HG02623 (cell line): ENCODE data around the gene BLVRB.
"Not testable (repeated sequence)": the region's sequence is repeated elsewhere in the genome, so short reads cannot be mapped to it uniquely, and the experiment has no call there.

Experiments
- ATAC-seq: cut with Tn5 transposase; IDR thresholded peaks from one replicate; pipeline ENCODE4 v1.9.1; 2021; ENCODE audit warnings: moderate library complexity; ENCODE audit not compliant: unreplicated experiment

Gene BLVRB

DNA sequence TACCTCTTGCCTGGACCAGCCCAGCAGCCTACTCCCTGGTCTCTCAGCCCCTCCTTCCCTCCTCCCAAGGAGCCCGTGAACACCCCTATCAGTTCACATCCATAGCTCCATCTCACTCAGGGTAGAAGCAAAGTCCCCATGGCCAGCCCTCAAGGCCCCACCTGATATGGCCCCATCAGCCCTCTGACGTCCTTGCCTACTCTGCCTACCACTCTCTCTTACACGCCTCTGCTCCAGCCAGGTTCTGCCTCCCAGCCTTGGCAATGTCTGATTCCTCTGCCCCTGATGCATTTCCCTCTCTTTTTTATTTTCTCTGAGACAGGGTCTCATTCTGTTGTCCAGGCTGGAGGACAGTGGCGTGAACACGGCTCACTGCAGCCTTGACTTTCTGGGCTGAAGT, 13.5 kb downstream of the BLVRB start:
- ATAC-seq: no peak

DNA sequence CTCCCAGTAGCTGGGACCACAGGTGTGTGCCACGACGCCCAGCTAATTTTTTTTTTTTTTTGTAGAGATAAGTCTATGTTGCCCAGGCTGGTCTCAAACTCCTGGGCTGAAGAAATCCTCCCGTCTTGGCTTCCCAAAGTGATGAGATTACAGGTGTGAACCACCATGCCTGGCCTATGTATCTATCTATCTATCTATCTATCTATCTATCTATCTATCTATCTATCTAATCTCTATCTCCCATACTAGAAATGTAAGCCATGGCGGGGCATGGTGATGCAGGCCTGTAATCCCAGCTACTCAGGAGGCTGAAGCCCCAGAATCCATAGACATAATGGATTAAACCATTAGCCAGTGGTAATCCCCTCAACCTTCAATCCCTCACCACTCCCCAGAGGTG, 14.9 kb downstream of the BLVRB start:
- ATAC-seq: no peak

DNA sequence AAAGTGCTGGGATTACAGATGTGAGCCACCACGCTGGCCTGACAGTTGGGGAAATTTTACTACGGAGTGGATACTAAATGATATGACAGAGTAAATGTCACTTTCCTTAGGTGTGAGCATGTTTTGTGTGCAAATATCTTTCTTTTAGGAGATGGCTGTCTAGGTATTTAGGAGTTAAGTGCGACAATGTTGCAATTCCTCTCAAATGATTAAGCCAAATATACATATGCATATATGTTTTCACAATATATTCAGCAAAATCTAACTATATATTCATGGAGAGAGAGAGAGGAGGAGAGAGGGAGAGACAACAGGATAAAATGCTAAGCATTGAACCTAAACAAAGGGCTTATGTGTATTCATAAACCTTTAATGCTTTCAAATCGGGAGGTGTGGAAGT, 16.0 kb downstream of the BLVRB start:
- ATAC-seq: no peak

DNA sequence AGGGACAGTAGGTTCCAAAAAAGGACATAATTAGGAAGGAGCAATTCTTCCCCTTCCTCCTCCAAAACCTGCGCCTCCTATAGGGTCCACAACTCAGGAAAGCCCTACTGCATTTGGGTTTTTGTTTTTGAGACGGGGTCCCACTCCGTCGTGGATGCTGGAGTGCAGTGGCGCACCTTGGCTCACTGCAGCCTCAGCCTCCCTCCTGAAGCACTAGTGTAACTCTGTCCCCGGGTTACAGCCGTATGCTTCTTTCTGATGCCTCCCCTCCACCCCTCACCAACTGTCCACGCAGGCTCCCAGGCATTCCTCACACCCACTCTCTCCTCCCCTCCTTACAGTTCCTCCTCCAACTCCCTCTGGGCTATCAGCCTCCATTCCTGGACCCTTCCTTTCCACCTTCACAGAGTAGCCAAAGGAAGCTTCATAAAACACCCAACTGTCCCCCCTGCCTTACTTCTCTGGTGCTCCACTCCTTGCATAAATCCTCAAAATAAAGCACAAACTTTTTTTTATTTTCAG, 19.2 kb downstream of the BLVRB start:
- no peak for ATAC-seq

DNA sequence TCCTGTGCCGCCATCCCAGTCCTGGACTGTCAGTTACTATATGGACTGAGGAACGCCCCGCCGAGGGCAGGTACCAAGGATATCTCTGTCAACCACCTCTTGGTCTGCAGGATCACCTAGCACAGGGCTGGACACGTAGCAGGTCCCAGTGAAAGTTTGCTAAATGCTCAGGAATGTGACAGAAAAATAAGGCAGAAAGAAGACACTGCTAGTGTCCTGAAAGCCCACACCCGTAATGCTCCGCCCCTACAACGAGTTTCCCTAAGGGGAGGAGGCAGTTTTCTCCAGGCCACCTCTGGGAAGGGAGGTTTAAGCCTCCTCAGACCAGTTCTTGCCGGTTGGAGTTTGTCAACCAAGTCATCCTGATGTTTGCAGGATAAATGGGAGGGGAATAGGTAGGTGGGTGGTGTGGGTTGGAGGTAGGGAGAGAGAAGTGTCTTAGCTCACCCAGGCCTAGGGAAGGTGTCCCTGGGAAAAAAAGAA, 19.7 kb downstream of the BLVRB start:
- no peak for ATAC-seq

DNA sequence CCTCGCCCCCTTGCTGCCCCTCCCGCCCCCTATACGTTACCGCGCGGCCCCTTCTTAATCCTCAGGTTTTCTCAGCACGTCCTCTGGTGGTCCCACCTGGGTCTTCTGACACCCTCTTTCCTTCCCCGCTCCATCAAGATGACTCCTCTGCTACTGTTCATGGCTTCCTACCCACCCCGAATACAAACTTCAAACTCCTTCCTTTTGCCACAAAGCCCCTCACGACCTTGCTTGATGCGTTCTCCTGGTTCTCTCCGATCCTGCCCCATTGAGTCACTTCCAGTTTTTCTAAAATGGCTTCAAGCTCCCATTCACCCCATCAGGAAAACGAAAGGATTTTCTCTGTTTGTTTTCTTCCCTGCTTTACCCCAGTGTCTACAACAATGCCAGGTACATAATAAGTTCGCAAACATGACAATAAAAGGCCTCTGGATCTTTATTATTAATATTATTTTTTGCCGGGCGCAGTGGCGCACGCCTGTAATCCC, 20.7 kb downstream of the BLVRB start:
- no peak for ATAC-seq

DNA sequence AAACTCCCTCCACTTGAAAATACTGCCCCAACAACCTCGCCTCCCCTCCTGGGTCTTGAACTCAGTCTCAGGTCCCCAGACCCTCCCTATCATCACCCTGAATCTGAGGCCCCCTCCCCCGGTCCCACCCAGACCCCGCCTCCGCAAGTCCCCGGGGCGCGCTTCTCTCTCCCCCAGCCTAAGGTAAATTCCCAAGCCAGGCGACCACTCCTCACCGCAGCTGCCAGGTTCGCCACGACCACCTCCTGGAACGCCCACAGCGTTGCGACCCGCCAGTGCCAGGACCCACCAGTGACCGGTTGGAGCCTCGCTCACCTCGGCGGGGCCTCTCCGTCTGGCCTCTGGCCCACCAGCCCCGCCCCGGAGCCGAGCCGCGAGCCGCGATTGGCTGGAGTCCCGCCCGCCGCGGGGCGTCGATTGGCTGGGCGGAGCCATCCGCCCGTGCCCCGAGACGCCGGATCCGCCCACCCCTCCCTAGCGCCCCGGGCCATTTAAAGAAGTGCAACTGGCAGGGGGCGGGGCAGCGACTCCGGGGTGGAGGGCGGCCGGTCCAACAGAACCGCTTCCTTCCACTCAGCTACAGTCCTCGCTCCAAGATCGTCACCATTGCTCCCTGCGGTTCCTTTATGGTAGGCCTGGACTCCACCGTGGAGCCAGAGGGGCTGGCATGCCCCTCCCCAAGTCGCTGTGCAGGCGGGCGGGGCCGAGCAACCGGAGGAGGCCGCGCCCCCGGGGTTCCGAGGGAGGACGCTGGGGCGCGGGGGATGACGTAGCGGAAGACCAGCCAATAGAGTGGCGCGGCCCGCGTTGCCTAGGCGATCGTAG, 21.3 kb downstream of the BLVRB start, which contains the start of gene SERTAD3:
Gene SERTAD3, minus strand, starts transcription at position 336 of the 825 bp plus-strand sequence. CDS start 2,255 bp downstream, outside the sequence.
- peak; percentile 61 for ATAC-seq

DNA sequence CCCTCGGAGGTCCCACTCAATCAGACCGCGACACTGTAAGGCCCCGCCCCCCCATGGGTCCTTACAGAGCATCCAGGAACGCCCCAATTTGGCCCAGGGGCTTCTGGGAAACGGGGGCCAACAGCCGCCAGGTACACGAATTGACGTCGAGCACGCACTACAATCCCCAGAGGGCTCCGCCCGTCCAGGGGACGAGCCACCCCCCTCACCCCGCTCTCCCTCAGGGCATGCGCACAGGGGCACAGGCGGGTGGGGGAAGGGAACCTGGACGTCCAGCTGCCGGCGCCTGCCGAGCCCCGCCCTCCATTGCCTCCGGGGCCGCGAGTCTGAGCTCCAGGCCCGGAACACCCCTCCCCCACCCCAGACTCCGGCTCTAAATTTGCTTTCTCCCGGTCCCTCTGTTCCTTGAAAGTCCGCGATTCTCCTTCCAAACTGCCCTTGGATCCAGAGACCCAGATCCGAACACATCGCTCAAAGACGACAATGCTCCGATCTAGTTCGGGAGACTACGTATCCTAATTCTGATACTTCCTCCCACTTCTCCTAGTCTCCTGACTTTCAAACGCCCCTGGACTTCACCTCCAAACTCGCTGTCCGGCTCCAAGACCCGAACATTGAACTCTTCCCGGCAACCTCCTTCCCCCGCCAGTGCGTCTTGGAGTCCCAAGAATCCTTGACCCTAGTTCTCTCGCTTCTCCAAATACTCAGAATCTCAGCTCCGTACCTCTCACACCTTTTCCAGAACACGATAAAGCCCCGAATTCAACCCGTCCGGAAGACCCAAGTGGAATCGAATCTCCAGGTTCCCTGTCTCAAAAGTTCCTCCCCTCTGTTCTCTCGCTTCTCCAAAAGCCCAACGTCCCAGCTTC, 22.2 kb downstream of the BLVRB start:
- peak; percentile 59 for ATAC-seq

DNA sequence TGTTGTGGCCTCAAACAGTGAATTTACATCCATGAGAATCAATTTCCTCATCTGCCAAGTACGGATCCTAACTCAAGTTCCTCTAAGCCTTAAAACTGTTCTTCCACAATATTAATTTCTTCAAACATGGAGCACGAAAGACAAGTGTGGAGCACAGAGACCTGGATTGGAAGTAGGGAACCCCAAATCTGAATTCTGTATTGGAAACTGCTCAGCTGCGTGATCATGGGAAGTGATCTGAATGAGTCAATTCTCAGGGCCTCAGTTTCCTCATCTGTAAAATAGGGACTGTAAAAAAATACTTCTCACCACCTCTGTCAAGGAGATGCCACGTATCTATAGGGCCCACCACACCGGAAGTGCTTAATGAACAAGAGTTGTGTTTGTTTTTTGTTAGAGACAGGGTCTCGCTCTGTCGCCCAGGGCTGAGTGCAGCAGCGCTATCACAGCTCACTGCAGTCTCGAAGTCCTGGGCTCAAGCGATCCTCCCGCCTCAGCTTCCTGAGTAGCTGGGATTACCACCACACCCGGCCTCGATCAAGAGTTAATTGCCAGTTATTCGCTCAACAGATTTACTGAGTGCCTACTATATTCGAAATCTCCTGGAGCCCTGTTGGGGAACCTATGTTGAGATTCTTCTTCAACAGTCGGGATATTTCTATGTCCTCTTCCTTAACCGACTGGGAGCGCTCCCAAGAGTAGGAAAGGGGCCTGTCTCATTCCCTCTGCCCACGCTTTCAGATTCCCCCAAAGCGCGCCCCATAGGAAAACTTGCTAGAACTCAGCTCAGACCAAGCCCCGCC, 23.0 kb downstream of the BLVRB start:
- no peak for ATAC-seq

DNA sequence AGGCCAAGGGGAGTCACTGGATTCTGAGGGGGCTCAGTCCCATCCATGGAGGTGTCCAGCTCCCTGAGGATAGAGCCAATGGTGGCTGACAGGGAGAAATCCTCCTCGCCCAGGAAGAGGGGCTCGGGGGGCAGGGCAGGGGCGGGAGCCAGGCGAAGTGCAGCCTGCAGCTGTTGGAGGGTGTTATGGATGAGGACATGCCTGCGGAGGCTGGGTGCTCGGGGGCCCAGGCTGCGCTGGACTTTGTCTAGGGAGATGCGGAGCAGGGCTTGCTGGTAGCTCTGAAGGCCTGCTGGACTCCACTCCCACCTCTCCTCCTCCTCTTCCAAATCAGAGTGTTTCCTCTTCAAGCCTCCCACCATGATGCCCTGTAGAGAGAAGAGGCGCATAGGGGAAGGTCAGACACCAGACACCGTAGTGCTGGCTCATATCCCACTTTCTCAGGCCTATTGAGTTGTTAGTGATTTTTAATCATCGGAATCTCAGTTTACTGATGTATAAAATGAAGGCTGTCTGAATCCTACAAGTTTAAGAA, 23.8 kb downstream of the BLVRB start:
- no peak for ATAC-seq

DNA sequence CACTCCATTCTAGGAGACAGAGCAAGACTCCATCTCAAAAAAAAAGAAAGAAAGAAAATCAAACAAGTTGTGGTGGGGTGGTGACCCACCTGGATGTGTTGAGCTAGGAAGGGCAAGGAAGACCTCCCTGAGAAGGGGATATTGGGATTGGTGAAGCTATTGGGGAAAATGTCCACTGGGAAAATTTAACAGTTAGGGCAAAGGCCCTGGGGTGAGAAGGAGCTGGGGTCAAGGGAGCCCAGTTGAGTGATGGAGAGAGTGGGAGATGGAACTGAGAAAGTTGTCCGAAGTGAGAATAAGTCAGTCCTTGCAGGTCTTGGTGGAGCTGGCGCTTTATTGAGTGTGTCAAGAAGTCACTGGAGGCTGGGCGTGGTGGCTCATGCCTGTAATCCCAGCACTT, 27.3 kb downstream of the BLVRB start:
- ATAC-seq: no peak

DNA sequence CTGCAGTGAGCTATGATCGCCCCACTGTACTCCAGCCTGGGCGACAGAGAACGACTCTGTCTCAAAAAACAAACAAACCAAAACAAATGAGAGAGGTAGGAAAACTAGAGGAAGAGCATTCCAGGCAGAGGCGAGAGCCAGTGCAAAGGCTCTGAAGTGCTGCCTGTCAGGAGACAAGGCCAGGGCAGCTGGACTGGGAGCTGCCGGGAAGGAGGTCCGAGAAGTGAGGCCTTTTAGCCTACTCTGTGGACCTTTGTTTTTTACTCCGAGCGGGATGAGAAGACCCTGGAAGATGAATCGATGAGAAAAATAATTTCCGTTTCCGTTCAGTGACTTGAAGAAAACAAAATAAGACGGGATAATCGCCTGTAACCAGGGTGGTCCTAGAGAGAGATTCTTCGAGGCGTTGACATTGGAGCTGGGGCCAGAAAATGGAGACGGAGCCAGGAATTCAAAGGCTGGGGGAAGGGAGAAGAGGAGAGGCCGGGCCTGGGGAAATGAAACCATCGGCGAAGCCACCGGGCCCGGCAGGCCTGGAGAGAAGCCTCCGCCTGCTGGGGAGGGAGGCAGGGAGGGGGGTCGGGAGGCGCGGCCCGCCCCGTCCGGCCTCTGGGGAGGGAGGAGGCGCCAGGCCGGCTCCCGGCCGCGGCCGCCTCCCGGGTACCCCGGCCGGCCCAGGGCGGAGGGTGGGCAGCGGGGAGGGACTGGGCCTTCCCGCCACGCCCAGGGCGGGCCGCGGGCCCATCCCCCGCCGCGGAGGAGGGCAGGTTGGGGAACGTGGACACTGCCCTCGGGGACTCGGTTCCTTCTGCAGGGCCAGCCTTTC, 31.9 kb downstream of the BLVRB start:
- peak; percentile 61 for ATAC-seq

DNA sequence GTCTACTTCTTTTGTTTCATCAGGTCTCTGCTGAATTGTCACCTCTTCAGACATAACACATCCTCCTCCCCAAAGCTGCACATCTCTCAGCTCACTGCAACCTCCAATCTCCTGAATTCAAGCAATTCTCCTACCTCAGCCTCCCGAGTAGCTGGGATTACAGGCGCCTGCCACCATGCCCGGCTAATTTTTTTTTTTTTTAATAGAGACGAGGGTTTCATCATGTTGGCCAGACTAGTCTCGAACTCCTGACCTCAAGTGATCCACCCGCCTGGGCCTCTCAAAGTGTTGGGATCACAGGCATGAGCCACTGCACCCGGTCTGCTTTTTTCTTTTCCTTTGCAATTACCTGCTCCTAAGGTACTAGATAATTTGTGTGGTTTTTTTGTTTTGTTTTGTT, 32.8 kb downstream of the BLVRB start:
- ATAC-seq: not testable (repeated sequence)

DNA sequence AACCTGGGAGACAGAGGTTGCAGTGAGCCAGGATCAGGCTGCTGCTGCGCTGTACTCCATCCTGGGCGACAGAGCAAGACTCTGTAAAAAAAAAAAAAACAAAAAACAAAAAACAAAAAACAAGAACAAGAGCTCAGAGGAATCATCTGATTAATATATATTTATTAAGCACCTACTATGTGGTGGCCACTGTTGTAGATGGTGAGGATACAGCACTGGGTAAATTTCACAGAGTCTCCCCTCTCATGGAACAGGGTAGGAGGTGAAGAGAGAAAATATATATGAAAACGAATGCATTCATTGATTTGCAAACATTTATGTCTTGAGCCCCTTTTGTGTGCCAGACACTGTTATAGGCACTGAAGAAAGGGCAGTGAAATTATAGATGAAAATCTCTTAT, 33.8 kb downstream of the BLVRB start:
- no peak for ATAC-seq

DNA sequence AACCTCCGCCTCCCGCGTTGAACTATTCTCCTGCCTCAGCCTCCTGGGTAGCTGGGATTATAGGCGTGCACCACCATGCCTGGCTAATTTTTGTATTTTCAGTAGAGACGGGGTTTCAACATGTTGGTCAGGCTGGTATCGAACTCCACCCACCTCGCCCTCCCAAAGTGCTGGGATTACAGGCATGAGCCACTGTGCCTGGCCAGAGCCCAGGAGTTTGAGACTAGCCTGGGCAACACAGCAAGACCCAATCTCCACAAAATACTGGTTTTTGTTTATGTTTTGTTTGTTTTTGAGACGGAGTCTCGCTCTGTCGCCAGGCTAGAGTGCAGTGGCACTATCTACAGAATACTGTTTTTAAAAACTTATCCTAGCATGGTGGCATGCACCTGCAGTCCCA, 35.3 kb downstream of the BLVRB start:
- ATAC-seq: not testable (repeated sequence)

DNA sequence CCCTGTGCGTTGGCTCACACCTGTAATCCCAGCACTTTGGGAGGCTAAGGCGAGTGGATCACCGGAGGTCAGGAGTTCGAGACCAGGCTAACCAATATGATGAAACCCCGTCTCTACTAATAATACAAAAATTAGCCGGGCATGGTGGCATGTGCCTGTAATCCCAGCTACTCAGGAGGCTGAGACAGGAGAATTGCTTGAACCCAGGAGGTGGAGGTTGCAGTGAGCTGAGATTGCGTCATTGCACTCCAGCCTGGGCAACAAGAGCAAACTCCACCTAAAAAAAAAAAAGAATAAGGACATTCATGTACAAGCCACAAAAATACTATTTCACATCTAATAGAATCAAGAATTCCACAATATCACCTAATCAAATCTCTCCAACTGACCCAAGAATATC, 37.3 kb downstream of the BLVRB start:
- ATAC-seq: not testable (repeated sequence)

DNA sequence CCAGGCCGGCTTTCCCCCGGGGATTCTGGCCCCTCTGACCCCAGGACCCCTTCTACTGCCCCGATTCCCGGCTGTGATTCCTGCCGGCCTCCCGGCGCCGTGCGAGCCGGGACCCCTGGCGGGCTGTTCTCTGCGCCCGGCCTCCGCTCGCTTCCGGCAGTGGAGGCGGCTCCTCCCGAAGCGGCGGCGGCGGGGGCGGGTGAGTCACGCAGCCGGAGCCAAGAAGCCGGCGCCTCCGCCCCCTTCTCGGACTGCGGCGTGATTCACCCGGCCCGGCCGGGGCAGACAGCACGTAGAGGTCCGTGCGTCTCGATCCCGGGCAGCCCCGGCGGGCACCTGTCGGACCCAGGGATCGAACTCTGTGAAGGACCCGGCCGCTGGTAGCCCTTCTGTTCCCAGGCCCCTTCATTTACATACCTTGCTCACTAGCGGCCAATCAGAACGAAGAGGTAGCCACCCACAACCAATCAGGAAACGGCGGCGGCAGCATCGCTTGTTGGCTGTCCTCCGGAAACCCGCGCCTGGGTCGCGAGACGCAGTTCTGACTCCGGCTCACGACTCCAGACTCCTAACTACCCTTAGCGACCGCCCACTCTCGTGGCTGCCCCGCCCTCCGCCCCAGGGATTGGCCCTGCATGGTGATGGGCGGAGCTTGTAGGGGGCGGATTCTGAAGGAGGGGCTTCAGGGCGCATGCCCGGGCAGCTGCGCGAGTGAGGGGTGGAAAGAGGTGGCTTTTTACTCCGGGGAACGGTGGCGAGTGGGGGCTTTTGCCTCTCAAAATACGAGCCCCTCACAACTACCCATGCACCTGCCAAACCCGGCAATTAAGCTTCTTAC, 39.9 kb downstream of the BLVRB start, which contains the start of gene SERTAD1:
Gene SERTAD1, minus strand, starts transcription at position 543 of the 838 bp plus-strand sequence. CDS start 2,446 bp downstream, outside the sequence.
- peak; percentile 73 for ATAC-seq
